Suppressor macrophage treated with lipopolysaccharide for 4 hours (primary cell): ENCODE data around the gene FAM43A.
A peak's percentile ranks its signal among the peaks of the same experiment; 100 is the strongest.

Experiments used
- DNase-seq: peaks from one replicate; pipeline ENCODE4 v3.0.0-alpha.2; 2020

FAM43A gene

DNA sequence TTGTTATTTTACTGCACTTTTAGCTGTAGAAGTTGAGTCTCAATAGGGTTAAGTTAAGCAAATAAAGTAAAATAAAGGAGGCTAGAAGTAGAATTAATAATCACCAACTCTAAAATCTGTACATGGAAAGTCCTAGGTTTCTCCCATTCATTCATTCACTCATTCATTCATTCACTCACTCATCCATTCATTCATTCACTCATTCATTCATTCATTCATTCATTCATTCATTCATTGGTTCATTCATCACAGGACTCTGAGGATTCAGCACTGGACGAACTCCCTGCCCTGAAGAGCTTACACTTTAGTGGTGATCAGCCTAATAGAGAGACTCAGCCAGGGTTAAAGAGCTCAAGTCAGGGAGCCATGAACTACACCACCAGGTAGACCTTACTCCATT lies 9.2 kb upstream of the FAM43A start:
- DNase-seq, result no peak

DNA sequence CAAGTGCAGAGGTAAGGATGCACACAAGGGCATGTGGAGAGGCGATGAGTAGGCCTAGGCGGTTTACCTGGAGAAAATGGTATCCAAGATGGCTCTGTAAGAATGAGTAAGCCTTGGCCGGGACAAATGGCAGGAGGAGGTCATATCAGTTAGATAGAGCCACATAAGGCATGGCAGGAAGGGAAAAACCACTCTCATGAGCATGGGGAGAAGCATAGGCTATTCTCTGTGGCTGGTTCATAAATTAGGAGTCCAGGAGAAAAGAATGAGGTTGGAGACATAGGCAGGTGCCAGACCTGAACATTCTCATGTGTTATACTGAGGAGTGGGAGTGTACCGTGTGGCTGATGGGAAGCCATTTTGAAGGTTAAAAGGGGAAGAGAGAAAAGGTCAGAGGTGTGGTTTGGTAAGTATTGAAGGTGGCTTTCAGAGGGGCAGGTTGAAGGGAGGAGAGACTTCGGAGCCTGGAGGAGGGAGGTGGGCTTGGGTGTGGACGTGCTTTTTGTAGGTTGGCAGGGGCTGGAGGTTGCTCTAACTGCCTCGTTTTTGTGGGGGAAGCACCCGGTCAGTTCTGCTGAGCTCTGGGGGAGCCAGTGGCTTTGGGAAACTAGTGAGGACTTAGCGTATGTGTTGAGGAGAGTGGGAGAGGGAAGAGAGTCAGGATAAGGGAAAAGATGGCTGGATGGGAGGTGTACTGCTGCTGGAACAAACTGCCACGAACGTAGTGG lies 4.6 kb upstream of the FAM43A start:
- no peak for DNase-seq

GRCh38 chr3:194682189-194682693 lies 3.4 kb upstream of the FAM43A start:
- no peak for DNase-seq

- DNase-seq, result peak; percentile 65
Observed at GRCh38 chr3:194682694-194683310, 2.9 kb upstream of the FAM43A start.

DNA sequence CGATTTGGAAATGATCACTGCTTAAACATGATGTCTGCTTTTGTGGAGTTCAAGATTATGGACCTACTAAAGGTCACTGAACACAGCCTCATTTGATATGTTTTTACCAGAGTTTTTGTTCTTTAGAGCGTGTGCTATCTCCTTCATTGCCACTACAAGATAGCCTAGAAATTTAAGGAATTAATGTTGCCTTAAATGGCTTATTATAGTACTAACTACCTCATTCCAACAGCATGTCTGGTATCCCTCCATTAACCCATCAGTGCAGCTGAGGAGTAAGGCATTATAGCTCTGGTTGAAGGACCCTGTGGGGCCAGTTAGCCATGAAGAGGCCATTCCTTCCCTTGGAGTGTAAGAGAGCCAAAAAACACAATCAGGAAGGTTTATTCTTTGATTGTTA lies 2.3 kb upstream of the FAM43A start:
- DNase-seq, result no peak

GRCh38 chr3:194685065-194685717 lies 492 bp upstream of the FAM43A start:
- no peak for DNase-seq

GRCh38 chr3:194686414-194686815 lies 732 bp downstream of the FAM43A start:
- DNase-seq, result no peak

DNA sequence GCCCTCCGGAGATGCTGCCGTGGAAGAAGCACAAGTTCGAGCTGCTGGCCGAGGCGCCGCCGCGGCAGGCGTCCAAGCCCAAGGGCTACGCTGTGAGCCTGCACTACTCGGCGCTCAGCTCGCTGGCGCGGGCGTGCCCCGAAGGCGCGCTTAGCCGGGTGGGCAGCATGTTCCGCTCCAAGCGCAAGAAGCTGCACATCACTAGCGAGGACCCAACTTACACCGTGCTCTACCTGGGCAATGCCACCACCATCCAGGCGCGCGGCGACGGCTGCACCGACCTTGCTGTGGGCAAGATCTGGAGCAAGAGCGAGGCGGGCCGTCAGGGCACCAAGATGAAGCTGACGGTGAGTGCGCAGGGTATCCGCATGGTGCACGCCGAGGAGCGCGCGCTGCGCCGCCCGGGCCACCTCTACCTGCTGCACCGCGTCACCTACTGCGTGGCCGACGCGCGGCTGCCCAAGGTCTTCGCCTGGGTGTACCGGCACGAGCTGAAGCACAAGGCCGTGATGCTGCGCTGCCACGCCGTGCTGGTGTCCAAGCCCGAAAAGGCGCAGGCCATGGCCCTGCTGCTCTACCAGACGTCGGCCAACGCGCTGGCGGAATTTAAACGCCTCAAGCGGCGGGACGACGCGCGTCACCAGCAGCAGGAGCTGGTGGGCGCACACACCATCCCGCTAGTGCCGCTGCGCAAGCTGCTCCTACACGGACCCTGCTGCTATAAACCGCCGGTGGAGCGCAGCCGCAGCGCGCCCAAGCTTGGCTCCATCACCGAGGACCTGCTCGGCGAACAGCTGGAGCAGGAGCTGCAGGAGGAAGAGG lies 1.3 kb downstream of the FAM43A start:
- peak; percentile 15 for DNase-seq

DNA sequence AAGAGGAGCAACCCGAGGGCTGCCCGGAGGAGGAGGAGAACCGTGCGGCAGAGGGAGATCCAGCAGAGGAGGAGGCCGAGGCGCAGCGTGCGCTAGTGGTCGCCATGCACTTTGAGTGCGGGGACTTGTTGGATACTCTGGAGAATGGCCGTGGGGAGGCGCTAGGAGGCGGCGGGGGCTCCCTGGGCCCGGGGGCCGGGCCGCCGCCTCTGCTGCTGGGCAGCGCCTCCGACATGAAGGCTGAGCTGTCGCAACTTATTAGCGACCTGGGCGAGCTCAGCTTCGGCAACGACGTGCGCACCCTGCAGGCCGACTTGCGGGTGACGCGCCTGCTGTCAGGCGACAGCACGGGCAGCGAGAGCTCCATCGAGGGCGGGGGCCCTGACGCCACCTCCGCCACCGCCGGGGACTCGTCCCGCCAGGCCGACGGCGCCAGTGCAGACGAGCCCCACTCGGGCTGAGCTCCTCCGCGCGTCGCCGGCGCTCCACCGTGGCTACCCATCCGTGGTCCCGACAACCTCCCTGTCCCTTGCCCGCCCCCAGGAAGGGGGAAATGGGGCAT lies 2.0 kb downstream of the FAM43A start:
- DNase-seq, result peak; percentile 59

- peak; percentile 23 for DNase-seq
Observed at GRCh38 chr3:194688200-194688740, 2.6 kb downstream of the FAM43A start.

GRCh38 chr3:194688946-194689345 lies 3.3 kb downstream of the FAM43A start:
- DNase-seq, result no peak

DNA sequence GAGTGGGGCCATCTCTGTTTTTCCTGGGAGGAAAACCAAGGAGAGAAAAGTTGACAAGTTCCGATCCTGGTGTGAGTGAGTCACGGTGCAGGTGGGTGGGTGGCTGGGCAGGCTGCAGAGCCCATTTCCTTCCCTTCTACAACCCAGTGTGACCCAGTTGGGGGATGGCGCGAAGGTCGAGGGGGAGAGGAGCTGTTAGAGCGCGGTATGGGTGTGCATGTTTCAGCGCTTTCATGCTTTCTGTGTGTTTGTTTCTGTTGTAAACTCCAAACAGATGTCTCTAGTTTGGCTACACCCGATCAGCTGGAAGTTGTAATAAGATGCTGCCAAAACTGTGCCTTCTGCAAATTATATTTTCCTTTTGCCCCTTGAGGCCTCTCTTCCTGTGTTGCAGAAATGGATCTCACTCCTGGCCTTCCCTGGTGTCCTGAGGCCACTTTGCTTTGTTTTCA lies 3.8 kb downstream of the FAM43A start:
- no peak for DNase-seq

GRCh38 chr3:194690501-194691372 lies 5.1 kb downstream of the FAM43A start:
- no peak for DNase-seq

DNA sequence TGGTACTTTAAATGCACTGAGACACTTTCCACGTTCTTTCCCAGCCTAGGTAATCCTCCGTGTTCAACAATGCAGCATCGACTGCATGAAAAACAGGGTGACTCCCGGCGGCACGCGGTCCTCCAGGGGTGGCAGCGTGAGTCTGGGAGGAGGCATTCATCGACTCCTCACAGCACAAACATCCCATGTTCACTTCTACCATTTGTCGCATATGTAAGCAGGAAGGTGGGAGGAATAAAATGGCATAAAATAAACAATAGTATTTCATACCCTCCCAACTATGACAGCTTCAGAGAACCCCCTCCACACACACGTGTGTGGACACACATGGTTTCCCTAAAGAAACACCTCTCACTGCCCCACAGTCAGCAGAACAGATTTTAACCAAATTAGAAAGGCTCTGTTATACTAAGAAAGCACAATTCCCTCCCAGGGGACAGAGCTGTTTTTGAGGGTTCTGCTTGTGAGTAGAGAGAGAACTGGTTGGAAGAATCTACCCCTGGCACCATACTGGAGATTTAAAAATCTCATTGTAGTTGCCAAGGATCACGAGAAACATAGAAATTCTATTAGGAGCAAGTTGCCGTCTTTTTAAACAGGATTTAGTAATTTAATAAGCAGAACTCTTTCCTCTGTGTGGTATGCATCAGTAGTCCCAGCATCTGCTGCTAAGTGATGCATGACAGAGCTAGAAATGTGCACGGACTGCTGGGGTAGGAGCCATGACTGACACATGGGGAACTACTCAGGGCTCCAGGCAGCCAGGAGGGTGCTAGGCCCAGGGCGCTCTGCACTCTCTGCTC lies 6.0 kb downstream of the FAM43A start:
- DNase-seq, result no peak

DNA sequence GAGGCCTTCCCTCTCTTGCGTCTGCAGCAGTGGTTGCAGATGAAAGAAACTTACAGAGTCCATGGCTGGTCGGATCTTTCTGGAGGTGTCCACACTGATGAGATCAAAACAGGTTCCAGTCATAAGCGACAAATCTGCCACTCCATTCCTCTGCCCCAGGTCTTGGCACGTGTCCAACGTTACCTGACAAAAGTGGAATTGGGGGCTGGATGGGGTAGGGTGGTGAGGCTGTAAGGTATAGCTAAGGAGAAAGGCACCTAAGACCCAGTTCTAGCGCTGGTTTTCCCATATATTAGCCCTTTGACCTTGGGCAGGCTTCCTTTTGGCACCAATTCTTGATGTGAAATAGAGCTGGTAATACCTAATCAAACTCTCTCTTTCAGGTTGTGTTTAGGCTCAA lies 11.0 kb downstream of the FAM43A start:
- DNase-seq, result no peak

- DNase-seq, result no peak
Observed at GRCh38 chr3:194702545-194702944, 16.9 kb downstream of the FAM43A start.

- no peak for DNase-seq
Observed at GRCh38 chr3:194705227-194705626, 19.5 kb downstream of the FAM43A start.

DNA sequence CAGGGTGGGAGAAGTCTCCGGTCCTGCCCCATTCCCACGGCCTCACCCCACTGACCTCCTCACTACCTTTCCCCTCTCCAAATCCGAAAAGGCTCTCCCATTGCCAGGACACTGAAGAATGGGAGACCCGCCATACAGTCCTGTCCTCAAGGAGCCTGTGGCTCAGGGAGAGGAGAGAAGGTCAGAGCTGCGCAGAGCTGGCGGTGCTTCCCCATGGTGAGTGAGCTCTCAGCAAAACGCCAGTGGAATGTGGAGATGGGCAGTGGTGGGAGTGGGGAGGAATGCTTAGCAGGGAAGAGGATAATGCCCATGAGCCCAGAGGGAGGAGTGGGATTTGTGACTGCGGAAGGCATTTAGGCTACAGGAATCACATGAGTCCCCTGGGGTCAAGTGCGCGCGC lies 20.1 kb downstream of the FAM43A start:
- no peak for DNase-seq

DNA sequence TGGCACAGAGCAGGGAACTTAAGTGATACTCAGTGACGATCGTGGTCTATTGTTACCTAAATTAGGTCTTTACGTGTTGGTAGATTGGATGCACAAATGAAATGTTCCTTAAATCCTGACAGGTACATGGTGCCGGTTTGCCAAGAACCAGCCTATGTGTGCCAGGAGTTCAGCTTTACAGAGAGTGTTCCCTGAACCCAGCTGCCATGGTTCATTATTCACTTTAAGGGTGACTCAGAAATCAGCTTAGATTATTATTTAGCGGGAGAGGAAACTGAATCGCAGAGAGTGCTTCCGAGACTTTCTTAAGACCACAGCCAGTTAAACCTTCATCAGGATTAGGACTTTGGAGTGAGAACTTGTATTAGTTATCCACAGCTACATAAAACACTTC lies 21.5 kb downstream of the FAM43A start:
- DNase-seq, result no peak

- DNase-seq, result no peak
Observed at GRCh38 chr3:194711286-194711685, 25.6 kb downstream of the FAM43A start.

DNA sequence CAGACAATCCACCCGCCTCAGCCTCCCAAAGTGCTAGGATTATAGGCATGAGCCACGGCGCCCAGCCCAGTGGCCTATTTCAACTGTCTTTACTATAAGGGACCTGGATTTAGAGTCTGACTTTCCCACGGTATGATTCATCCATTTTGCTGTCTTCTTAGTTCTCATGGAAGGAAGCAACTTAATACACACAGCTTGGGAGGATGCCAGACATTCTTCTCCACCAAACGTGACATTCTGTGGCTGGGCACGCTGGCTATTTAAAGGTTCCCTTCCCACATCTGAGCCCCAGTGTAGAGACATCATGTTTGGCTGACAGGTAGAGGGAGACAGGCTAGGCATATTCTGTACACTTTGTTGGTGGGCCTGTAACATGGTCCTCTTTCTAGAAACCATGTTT lies 26.2 kb downstream of the FAM43A start:
- peak; percentile 21 for DNase-seq
